Measurements from ENCODE around the gene DBNL. TPM values are rescaled to one million over a fixed set of nuclear protein-coding genes. Genes with fewer than 3 reads are reported as not detected.
A peak's percentile ranks its signal among the peaks of the same experiment; 100 is the strongest.

Gene DBNL
- total RNA-seq, 1 donor from 2014 or later = 154 TPM

DNA sequence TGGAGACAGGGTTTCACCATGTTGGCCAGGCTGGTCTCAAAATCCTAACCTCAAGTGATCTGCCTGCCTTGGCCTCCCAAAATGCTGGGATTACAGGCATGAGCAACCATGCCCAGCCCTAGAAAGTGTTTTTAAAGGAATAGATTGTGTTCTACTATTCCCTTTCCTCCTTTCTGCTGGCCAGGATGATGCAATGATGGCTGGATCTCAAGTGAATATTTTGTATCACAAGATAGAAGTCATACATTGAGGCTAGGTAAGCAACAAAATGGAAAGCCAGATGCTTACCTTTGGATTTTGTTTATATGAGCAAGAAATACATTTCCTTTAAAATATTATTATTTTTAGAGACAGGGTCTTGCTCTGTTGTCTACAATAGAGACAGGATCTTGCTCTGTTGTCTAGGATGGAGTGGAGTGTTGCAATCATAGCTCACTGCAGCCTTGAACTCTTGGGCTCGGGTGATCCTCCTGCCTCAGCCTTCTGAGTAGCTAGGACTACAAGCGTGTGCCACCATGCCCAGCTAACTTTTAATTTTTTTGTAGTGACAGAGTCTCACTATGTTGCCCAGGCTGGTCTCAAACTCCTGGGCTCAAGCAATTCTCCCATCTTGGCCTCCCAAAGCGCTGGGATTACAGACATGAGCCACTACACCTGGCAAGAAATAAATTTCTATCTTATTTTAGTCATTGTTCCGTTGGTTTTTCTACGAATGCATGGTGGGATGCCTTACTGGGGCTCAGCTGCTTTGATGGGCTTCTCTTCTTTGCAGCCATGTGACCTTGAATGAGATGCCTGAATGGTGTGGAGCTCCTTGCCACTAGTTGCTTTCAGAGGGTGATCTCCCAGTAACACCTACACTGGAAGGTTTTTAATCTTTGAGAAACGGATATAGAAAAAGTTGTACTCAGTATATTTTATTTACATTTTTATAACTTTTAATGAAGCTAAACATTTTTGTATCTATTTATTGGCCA is 53.9 kb downstream of the DBNL start:
- no peaks in the 10 kb centered on the region for H3K9me3 Mint-ChIP-seq (ENCODE audit: unreplicated experiment)
- peaks cover 5% of the 10 kb centered on the region for H3K27me3 Mint-ChIP-seq (ENCODE audit: unreplicated experiment)
- peaks cover 11% of the 10 kb centered on the region for H3K4me1 Mint-ChIP-seq (ENCODE audit: low read depth, unreplicated experiment)
- TF ChIP-seq, protein P1, sequence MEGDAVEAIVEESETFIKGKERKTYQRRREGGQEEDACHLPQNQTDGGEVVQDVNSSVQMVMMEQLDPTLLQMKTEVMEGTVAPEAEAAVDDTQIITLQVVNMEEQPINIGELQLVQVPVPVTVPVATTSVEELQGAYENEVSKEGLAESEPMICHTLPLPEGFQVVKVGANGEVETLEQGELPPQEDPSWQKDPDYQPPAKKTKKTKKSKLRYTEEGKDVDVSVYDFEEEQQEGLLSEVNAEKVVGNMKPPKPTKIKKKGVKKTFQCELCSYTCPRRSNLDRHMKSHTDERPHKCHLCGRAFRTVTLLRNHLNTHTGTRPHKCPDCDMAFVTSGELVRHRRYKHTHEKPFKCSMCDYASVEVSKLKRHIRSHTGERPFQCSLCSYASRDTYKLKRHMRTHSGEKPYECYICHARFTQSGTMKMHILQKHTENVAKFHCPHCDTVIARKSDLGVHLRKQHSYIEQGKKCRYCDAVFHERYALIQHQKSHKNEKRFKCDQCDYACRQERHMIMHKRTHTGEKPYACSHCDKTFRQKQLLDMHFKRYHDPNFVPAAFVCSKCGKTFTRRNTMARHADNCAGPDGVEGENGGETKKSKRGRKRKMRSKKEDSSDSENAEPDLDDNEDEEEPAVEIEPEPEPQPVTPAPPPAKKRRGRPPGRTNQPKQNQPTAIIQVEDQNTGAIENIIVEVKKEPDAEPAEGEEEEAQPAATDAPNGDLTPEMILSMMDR (IDR thresholded peaks at IDR 0.05; ENCODE audit: partially characterized antibody, unreplicated experiment) = no peak
- no peak for DNase-seq
- no peak overlapping the region for H3K4me3 Mint-ChIP-seq (ENCODE audit: unreplicated experiment)
- H3K36me3 Mint-ChIP-seq (ENCODE audit: unreplicated experiment) = no peaks in the 10 kb centered on the region
- H3K27ac Mint-ChIP-seq (ENCODE audit: unreplicated experiment) = no peak overlapping the region

DNA sequence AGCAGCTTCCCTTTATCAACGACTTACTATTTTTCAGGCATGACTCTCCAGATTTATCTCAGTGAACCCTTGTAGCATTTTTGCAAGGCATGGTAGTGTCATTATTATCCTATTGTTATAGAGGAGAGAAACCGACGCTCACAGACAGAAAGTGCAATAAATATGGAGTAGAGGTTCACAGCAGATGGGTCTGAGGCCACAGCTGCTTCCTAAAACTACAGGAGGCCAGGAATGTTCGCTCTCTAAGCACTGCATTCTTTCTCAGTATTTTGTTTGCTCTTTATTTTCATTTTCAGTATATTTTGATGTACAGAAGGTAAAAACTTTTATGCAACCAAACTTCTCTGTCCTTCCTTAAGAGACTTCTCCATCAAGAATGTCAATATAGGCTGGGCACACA is 55.2 kb downstream of the DBNL start:
- Mint-ChIP-seq H3K4me3 (ENCODE audit: unreplicated experiment) (no peak overlapping the region), H3K36me3 (ENCODE audit: unreplicated experiment) (no peaks in the 10 kb centered on the region), H3K9me3 (ENCODE audit: unreplicated experiment) (no peaks in the 10 kb centered on the region), H3K27me3 (ENCODE audit: unreplicated experiment) (peaks cover 5% of the 10 kb centered on the region), H3K27ac (ENCODE audit: unreplicated experiment) (peak overlapping the region; percentile 73), H3K4me1 (ENCODE audit: low read depth, unreplicated experiment) (peaks cover 11% of the 10 kb centered on the region)
- DNase-seq = no peak
- TF ChIP-seq, protein P1 (IDR thresholded peaks at IDR 0.05; ENCODE audit: partially characterized antibody, unreplicated experiment) = no peak

DNA sequence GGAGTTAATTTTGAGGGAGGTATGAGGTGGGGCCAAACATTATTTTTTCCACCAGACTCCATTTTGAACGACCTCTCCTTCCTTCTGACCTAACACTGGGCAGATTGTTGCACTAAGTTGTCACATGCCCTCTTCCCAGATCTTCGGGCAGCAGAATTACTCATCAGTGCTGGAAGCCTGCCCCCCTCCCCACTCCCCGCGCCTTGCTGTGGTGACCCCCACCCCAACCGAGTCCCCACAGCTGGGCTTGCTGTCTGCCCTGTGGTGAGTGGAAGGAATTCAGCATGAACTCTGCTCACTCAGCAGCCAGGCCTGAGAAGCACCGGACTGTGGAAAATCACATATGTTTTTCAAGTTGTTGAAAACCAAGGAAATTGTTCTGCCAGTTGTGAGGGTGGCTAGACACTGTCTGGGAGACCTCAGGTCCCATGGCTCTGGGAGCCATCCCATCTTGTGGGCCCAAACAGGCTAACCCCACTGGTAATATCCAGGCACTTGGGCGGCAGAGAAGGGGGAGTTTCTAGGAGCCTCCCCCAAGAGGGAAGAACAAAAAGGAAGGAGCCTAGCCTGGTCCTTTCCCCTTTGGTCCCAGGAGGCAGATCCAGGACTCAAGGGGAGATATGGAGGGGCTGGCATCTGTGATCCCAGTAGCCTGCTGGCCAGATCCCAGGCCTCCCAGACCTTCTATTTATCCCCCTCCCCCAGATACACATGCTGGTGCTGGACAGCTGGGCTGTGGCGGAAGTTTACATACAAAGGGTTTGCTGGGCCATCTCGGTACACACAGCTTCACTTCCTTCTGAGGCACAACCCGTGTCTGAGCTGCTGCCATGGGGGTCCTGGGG is 56.2 kb downstream of the DBNL start:
- Mint-ChIP-seq H3K27ac (ENCODE audit: unreplicated experiment) (peak overlapping the region; percentile 85), H3K4me3 (ENCODE audit: unreplicated experiment) (peak overlapping the region; percentile 15), H3K27me3 (ENCODE audit: unreplicated experiment) (peaks cover 7% of the 10 kb centered on the region), H3K4me1 (ENCODE audit: low read depth, unreplicated experiment) (peaks cover 11% of the 10 kb centered on the region), H3K9me3 (ENCODE audit: unreplicated experiment) (no peaks in the 10 kb centered on the region), H3K36me3 (ENCODE audit: unreplicated experiment) (no peaks in the 10 kb centered on the region)
- TF ChIP-seq, protein P1 (IDR thresholded peaks at IDR 0.05; ENCODE audit: partially characterized antibody, unreplicated experiment) = no peak
- DNase-seq = peak; percentile 40

DNA sequence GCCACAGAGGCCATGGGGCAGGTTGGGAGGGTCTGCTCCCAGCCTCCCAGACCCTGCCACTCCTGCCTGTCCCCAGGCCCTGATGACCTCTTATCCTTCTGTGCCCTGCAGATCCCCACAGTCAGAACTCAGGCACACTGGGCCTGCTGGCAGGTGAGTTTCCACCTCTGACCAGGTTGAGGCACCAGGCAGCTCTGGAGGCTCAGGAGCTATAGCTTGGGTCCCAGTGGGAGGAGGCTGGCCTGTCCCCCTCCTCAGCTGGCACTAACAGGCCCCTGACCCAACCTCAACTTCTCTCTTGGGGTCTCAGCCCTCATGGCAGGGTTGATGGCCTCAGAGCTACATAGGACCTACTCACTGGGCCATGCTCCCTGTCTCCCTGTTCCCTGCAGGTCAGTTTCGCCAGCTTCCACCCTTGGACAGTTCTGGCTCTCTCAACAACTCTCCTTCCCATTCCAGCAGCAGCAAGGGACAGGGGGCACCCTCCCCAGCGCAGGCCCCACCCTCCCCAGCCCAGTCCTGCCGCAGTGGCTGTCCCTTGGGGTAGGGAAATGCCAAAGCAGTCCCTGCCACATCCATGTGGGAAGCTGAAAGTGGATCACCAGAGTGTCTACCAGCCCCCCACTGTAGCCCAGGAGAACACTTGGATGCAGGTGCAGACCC is 56.9 kb downstream of the DBNL start:
- peaks cover 11% of the 10 kb centered on the region for H3K4me1 Mint-ChIP-seq (ENCODE audit: low read depth, unreplicated experiment)
- no peak overlapping the region for H3K4me3 Mint-ChIP-seq (ENCODE audit: unreplicated experiment)
- peaks cover 9% of the 10 kb centered on the region for H3K27me3 Mint-ChIP-seq (ENCODE audit: unreplicated experiment)
- DNase-seq = no peak
- H3K27ac Mint-ChIP-seq (ENCODE audit: unreplicated experiment) = peak overlapping the region; percentile 43
- TF ChIP-seq, protein P1 (IDR thresholded peaks at IDR 0.05; ENCODE audit: partially characterized antibody, unreplicated experiment) = no peak
- no peaks in the 10 kb centered on the region for H3K36me3 Mint-ChIP-seq (ENCODE audit: unreplicated experiment)
- no peaks in the 10 kb centered on the region for H3K9me3 Mint-ChIP-seq (ENCODE audit: unreplicated experiment)

Measured in glutamatergic neuron (in vitro differentiated cells).